ENCODE results near the gene EIF5AL1.
"Not testable (repeated sequence)": the region's sequence is repeated elsewhere in the genome, so short reads cannot be mapped to it uniquely, and the experiment has no call there.

- not testable (repeated sequence) for TF ChIP-seq EZH2 (IDR thresholded peaks at IDR 0.05; ENCODE audit: borderline replicate concordance, low read depth, low read length, severe bottlenecking); CTCF (IDR thresholded peaks at IDR 0.05; ENCODE audit: borderline replicate concordance, extremely low read depth, low read length, poor library complexity, severe bottlenecking)
Observed at GRCh38 chr10:79523157-79523853, 11.0 kb downstream of the EIF5AL1 start.

Measured in DND-41 (cell line).